Natural killer cell treated with Interleukin-12 subunit alpha and Interleukin-12 subunit beta and Interleukin-15 and Interleukin-18, amount 100 ng/mL, for 72 hours (primary cell): Measurements from ENCODE around the gene ATG13. TPM values are rescaled to one million over a fixed set of nuclear protein-coding genes. Genes with fewer than 3 reads are reported as not detected.
"Not testable (repeated sequence)": the region's sequence is repeated elsewhere in the genome, so short reads cannot be mapped to it uniquely, and the experiment has no call there.

Experiments
- ATAC-seq, 2 donors: fragments of 150-1000 bp; cut with Tn5 transposase in 1 of 2; sonication (Bioruptor Pico), chemical (Tn5 transposase) in 1 of 2; 2 replicates each; pipeline ENCODE4 v1.10.0; 2021
- DNase-seq: peaks from one replicate; pipeline ENCODE4 v3.0.0; 2022; ENCODE audit warnings: low spot score
- H3K27ac Mint-ChIP-seq, 2 donors: 1 replicate in 1 of 2; 2 replicates in 1 of 2; pipeline ENCODE4 v1.8.0; 2022; ENCODE audit warnings: mixed read lengths in 2 of 2, mild to moderate bottlenecking in 1 of 2, moderate library complexity in 1 of 2
- H3K27me3 Mint-ChIP-seq, 2 donors: 1 replicate in 1 of 2; 2 replicates in 1 of 2; pipeline ENCODE4 v1.8.0; 2022; ENCODE audit warnings: mixed read lengths in 2 of 2
- H3K36me3 Mint-ChIP-seq: one replicate; pipeline ENCODE4 v1.8.0; 2022; ENCODE audit warnings: mixed read lengths
- H3K4me1 Mint-ChIP-seq, 2 donors: 1 replicate in 1 of 2; 2 replicates in 1 of 2; pipeline ENCODE4 v1.8.0; 2022; ENCODE audit warnings: low read depth in 2 of 2, mixed read lengths in 2 of 2, mild to moderate bottlenecking in 1 of 2
- H3K4me3 Mint-ChIP-seq: one replicate; pipeline ENCODE4 v1.8.0; 2022; ENCODE audit warnings: mixed read lengths
- H3K9me3 Mint-ChIP-seq: 2 replicates; pipeline ENCODE4 v1.8.0; 2022; ENCODE audit warnings: mixed read lengths
- total RNA-seq, 2 donors: library from RNA; stranded (reverse); gene quantifications; one replicate each; pipeline ENCODE4 v1.2.3, GENCODE V29; 2022

ATG13 gene
- total RNA-seq, 2 donors from 2014 or later: 93.9 to 96.6 TPM

DNA sequence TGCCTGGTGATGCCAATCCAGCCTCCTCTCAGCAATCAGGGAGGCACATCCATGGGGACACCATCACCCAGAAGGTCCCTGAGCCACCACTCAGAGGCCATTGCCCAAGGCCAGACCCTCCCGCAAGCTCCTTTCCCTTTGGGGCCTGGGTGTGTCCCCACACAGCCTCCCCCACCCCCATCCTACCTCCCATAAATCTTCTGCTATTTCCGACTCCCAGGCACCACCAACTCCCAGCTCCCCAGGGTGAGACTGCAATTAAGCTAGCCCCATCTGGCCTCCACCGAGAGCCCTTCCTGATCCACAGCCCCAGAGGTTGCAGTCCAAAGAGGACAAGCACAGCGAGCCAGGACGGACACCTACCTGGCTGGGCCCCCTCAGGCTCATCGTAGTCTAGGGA is 76.7 kb downstream of the ATG13 start:
- no peak for DNase-seq
- Mint-ChIP-seq H3K4me1 (peaks cover 21 to 25% of the 10 kb centered on the region in 2 donors), H3K9me3 (no peaks in the 10 kb centered on the region), H3K27me3 (no peaks in the 10 kb centered on the region), H3K27ac (peak overlapping the region in 1 of 2 donors; percentile 80), H3K4me3 (no peak overlapping the region), H3K36me3 (no peaks in the 10 kb centered on the region)
- no peak for ATAC-seq

DNA sequence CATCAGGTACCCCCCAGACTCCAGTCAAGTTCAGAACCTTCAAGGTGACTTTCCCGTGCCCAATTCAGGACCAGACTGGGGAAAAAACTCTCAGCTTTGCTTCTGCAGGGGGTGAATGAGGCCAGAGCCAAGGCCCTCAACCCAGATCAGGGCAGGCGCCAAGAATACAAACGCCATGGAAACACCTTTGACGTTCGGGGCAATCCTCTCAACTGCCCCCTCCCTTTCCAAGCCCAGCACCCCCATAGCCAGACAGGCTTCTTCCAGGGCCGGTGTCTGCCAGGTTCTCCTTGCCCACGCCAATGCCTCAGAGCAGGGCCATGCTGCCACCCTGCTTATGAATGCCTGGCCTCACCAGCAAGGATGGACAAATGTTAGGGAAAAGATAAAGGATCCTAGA is 77.3 kb downstream of the ATG13 start:
- H3K36me3 Mint-ChIP-seq: no peaks in the 10 kb centered on the region
- H3K9me3 Mint-ChIP-seq: no peaks in the 10 kb centered on the region
- H3K4me3 Mint-ChIP-seq: no peak overlapping the region
- peak overlapping the region in 1 of 2 donors; percentile 80 for H3K27ac Mint-ChIP-seq
- H3K4me1 Mint-ChIP-seq: peaks cover 23 to 26% of the 10 kb centered on the region in 2 donors
- no peak for ATAC-seq
- H3K27me3 Mint-ChIP-seq: no peaks in the 10 kb centered on the region
- no peak for DNase-seq

DNA sequence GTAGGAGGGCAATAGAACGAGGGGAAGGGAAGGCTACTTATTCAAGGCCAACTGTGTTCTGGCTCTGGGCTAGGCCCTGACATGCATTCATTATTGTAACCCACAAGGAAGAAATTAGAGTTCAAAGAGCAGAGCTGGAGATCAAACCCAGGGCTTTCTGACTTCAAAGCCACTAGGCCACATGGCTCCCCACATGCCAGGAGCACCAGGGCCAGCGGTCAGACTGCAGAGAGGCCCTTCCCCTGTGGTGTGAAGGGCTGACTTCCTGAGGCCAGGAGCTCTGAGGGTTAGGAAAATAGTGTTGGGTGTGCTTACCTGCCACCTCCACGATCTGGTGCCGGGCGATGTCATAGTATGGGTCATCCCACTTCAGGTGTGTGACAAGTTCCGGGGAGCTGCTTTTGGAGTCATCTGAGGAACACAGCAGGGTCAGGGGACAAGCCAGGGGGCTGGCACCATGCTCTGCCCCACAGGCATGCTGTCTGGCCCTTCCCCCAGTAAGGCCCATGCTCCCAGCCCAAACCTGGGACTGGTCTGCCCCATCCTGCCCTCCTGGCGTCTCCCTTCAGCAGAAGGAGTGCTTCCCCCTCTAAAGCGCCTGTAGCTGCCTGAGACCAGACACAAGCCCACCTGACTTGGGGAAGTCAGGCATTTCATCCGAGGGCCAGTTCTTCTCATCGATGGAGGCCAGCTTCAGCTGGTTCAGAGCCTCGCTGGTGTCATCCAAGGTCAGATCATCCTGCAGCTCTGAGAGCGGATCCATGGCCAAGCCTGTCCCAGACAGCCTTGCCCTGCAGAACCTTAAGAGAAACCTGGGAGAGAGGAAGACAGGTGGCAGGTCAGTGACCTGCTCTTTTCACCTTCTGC is 78.2 kb downstream of the ATG13 start:
- peak overlapping the region in 1 of 2 donors; percentile 80 for H3K27ac Mint-ChIP-seq
- no peak overlapping the region for H3K4me3 Mint-ChIP-seq
- no peak for ATAC-seq
- no peaks in the 10 kb centered on the region for H3K27me3 Mint-ChIP-seq
- H3K36me3 Mint-ChIP-seq: no peaks in the 10 kb centered on the region
- no peak for DNase-seq
- no peaks in the 10 kb centered on the region for H3K9me3 Mint-ChIP-seq
- H3K4me1 Mint-ChIP-seq: peaks cover 23 to 28% of the 10 kb centered on the region in 2 donors

DNA sequence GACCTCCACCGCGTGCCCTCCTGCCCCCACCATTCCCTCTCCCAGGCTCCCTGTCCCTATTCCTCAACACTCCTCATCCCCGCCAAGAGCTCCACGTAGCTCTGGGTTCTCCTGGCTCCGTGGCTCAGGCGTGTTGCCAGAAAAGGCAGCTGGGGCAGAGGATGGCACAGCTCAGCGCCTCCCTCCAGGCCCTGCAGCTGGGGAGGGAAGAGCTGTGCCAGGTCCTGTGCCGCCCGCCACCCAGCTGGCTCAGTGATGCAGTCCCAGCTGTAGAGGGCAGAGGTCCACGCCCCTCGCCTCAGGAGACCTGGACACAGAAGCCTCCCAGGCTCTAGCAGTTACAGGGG is 78.8 kb downstream of the ATG13 start:
- Mint-ChIP-seq H3K27me3 (no peaks in the 10 kb centered on the region), H3K4me3 (no peak overlapping the region), H3K9me3 (no peaks in the 10 kb centered on the region), H3K4me1 (peaks cover 24 to 31% of the 10 kb centered on the region in 2 donors), H3K27ac (peak overlapping the region in 1 of 2 donors; percentile 65), H3K36me3 (no peaks in the 10 kb centered on the region)
- DNase-seq (no peak), ATAC-seq (no peak)

DNA sequence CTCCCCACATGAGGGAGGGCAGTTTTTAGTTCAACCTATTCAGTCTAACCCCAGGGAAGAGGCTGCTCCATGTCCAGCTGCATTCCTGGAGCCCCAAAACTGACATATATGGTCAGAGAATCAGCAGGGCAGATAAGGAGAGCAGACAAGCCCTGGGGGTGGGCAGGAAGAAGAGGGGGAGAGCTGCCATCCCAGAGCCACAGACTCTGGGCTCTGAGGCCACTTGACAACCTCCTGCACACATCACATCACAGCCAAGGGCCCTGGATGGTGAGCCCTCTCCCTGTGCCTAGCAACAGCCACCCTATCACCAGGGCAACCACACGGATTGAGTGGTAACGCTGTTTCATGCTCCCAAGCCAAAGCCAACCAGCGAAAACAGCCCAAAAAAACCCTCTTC is 80.0 kb downstream of the ATG13 start:
- DNase-seq (no peak), ATAC-seq (no peak)
- Mint-ChIP-seq H3K27me3 (no peaks in the 10 kb centered on the region), H3K27ac (peak overlapping the region; percentile 8 to 97), H3K9me3 (no peaks in the 10 kb centered on the region), H3K4me3 (no peak overlapping the region), H3K4me1 (peaks cover 33 to 38% of the 10 kb centered on the region in 2 donors), H3K36me3 (no peaks in the 10 kb centered on the region)

DNA sequence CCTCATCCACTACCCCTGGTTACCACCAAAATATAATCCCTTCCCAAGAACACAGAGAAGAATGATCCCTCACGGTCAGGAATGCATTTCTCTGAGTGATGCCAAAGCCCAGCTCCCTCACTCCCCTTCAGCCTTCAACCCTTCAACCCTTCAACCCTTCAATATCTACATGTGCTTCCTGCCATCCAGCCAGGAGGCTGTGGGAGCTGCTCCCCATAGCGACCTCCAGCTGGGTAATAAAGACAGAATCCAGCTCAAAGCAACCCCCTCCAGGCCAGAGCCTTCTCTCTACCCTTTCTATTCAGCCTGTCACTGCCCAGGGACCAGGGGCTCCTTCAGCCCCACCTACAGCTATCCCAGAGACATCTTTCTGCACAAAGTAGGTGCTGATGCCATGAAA is 80.4 kb downstream of the ATG13 start:
- peak overlapping the region; percentile 8 to 97 for H3K27ac Mint-ChIP-seq
- no peaks in the 10 kb centered on the region for H3K27me3 Mint-ChIP-seq
- DNase-seq (no peak), ATAC-seq (no peak)
- no peaks in the 10 kb centered on the region for H3K36me3 Mint-ChIP-seq
- H3K4me3 Mint-ChIP-seq: no peak overlapping the region
- peaks cover 37 to 42% of the 10 kb centered on the region in 2 donors for H3K4me1 Mint-ChIP-seq
- no peaks in the 10 kb centered on the region for H3K9me3 Mint-ChIP-seq

DNA sequence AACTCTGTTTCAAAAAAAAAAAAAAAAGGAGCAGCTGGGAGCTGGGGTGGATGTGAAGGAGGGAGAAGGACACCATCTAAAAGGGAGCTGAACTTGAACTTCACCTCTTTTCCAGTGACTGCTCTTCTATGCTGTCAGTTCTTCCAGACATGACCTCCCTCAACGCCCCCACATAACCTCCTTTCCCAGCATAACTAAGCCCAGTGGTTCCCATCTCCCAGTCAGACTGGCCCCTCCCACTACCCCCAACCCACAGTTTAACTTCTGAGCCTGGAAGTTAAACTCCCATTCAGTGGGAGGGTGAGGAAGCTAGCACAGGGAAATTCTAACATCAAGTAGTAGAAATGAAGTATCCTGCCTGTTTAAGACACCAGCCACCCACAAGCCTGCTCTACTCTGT is 81.2 kb downstream of the ATG13 start:
- ATAC-seq (no peak), DNase-seq (no peak)
- Mint-ChIP-seq H3K36me3 (no peaks in the 10 kb centered on the region), H3K4me3 (peak overlapping the region; percentile 93), H3K9me3 (no peaks in the 10 kb centered on the region), H3K4me1 (peaks cover 43 to 48% of the 10 kb centered on the region in 2 donors), H3K27me3 (no peaks in the 10 kb centered on the region), H3K27ac (peak overlapping the region; percentile 93 to 97)

DNA sequence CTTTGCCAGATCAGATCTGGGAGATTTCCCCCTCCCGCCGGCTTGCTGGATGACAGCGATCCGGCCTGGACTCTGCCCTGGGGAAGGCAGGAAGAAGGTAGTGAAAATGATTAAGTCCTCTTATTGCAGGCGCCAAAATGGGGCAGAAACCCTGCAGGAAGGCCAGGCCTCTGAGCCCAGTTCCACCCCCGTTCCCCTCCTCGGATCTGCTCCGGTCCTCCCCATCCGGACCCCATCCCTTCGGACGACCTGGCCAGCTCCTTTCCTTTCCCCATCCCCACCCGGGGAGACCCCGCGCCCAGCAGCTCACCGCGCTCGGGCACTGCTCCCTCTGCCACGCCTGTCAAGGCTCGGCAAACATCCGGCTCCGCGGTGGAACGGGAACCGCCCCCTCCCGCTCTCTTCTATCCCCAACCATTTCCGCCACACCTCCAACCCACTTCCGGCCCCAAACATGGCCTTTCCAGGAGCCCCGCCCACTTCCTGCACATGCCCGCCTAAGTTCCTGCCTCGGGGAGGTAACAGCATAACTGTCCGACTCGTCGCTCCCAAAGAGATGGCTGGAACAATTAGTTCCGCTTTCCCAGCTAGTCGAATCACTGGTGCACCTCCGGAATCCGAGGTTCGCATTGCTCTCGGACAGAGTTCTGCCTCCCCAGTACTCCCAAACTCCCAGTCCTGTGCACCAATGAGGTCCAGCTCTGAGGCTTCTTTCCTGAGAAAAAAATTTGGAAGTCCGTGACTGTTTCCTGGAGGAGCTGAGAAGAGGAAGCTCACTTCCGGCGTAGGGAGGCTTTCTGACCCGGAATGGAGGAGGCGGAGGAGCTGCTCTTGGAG is 83.1 kb downstream of the ATG13 start, which contains the start of the genes ARHGAP1 and ZNF408:
TSS of gene ARHGAP1 (minus strand) at position 379 of the 837 bp plus-strand sequence. CDS start 4,512 bp downstream, outside the sequence.
TSS of gene ZNF408 (plus strand) at position 791 of the 837 bp plus-strand sequence. CDS start at position 808, 17 bp downstream.
- DNase-seq (peak; percentile 100), ATAC-seq (peak; percentile 96 to 97)
- Mint-ChIP-seq H3K27me3 (no peaks in the 10 kb centered on the region), H3K4me1 (peaks cover 39 to 40% of the 10 kb centered on the region in 2 donors), H3K9me3 (no peaks in the 10 kb centered on the region), H3K36me3 (no peaks in the 10 kb centered on the region), H3K4me3 (peak within 1 kb of the TSS; percentile 93), H3K27ac (peak within 1 kb of the TSS; percentile 93 to 97)

DNA sequence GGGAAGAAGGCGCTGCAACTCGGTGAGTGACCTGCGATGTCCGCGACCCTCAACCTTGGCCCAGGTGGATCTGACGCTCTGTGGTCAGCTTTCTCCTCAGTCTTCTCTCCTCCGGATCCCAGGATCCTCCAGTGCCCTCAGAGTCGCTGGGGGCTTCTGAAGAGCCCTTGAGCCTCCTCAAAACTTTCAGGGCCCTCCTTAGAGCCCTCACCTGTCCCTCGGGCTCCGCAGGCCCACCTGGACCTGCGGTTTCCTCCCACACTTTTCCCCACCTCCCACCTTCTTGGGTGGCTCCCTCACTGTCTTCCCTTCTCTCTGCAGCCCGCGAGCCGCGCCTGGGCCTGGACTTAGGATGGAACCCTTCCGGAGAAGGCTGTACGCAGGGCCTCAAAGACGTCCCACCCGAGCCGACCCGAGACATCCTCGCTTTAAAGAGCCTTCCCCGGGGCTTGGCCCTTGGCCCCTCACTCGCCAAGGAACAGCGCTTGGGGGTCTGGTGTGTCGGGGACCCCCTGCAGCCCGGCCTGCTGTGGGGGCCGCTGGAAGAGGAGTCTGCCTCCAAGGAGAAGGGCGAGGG is 83.8 kb downstream of the ATG13 start:
- DNase-seq: no peak
- Mint-ChIP-seq H3K4me3 (peak overlapping the region; percentile 93), H3K4me1 (peaks cover 35 to 39% of the 10 kb centered on the region in 2 donors), H3K9me3 (no peaks in the 10 kb centered on the region), H3K27ac (peak overlapping the region; percentile 93 to 97), H3K36me3 (no peaks in the 10 kb centered on the region), H3K27me3 (no peaks in the 10 kb centered on the region)
- ATAC-seq: no peak

DNA sequence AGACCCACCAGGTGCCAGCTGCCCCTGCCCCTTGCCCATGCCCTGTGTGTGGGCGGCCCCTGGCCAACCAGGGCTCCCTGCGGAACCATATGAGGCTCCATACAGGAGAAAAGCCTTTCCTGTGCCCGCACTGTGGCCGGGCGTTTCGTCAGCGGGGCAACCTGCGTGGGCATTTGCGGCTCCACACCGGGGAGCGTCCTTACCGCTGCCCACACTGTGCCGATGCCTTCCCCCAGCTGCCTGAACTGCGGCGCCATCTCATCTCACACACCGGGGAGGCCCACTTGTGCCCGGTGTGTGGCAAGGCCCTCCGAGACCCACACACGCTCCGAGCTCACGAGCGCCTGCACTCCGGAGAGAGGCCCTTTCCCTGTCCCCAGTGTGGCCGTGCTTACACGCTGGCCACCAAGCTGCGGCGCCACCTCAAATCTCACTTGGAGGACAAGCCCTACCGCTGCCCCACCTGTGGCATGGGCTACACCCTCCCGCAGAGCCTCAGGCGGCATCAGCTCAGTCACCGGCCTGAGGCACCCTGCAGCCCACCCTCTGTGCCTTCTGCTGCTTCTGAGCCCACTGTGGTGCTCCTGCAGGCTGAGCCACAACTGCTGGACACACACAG is 87.8 kb downstream of the ATG13 start:
- Mint-ChIP-seq H3K27ac (no peak overlapping the region), H3K4me3 (no peak overlapping the region), H3K4me1 (peaks cover 27 to 33% of the 10 kb centered on the region in 2 donors), H3K9me3 (no peaks in the 10 kb centered on the region), H3K36me3 (peaks cover 5% of the 10 kb centered on the region), H3K27me3 (no peaks in the 10 kb centered on the region)
- DNase-seq: no peak
- no peak for ATAC-seq

DNA sequence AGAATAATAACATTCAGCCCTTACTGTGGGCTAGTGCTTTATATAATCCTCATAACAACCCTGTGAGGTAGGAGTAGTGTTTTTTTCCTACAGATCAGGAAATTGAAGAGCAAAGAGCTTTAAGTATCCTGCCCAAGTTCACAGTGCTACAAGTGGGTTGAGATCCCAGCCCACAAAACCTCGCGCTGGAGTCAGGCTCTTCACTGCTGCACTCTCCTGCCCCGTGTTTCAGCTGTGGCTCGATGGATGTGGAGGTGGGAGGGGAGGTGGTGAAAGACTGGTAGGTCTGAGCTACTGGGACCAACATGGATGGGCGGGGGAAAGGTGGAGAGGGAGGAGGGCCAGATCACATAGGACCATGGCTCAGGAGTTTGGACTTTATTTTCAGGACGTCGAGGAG is 89.5 kb downstream of the ATG13 start:
- H3K4me3 Mint-ChIP-seq: no peak overlapping the region
- H3K36me3 Mint-ChIP-seq: peaks cover 5% of the 10 kb centered on the region
- H3K9me3 Mint-ChIP-seq: no peaks in the 10 kb centered on the region
- DNase-seq (no peak), ATAC-seq (no peak)
- H3K4me1 Mint-ChIP-seq: peaks cover 15 to 21% of the 10 kb centered on the region in 2 donors
- no peaks in the 10 kb centered on the region for H3K27me3 Mint-ChIP-seq
- peak overlapping the region in 1 of 2 donors; percentile 34 for H3K27ac Mint-ChIP-seq

DNA sequence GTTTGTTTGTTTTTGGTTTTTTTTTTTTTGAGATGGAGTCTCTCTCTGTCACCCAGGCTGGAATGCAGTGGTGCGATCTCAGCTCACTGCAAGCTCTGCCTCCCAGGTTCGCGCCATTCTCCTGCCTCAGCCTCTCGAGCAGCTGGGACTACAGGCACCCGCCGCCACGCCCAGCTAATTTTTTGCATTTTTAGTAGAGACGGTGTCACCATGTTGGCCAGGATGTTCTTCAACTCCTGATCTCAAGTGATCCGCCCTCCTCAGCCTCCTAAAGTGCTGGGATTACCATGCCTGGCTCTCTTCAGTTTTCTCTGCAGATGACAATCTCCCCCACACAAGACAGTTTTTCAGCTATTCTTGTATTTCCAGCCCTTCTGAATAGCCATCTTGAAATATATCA is 92.0 kb downstream of the ATG13 start:
- ATAC-seq, H3K27ac Mint-ChIP-seq, H3K27me3 Mint-ChIP-seq, H3K4me3 Mint-ChIP-seq, DNase-seq, H3K9me3 Mint-ChIP-seq, H3K4me1 Mint-ChIP-seq, H3K36me3 Mint-ChIP-seq: not testable (repeated sequence)

DNA sequence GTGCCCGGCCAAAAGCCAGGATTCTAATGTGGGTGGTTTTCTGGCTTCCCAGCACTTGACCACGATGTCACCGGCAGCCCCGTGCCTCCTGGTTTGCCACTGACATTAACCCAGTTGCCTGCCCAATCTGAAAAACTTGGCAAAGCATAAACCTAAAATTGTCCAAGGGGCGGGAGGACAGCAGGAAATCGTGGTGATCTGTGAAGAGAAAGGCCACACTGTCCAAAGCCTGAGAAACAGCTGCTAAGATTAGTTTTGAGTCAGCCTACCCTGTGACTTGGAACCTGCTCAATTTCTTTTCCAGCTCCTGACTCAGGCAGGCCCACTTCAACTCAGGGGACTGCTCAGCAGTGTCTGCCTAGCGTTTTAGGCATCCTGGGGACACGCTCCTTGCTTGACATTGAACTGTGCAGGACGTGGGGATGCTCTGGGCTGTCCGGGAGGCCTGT is 93.5 kb downstream of the ATG13 start:
- H3K27me3 Mint-ChIP-seq: no peaks in the 10 kb centered on the region
- H3K27ac Mint-ChIP-seq: no peak overlapping the region
- DNase-seq: no peak
- no peaks in the 10 kb centered on the region for H3K9me3 Mint-ChIP-seq
- peaks cover 5% of the 10 kb centered on the region for H3K36me3 Mint-ChIP-seq
- no peak overlapping the region for H3K4me3 Mint-ChIP-seq
- peaks cover 4 to 8% of the 10 kb centered on the region in 2 donors for H3K4me1 Mint-ChIP-seq
- peak in 1 of 2 donors; percentile 54 for ATAC-seq
